ENCODE data around the gene CHID1.

Gene CHID1

DNA sequence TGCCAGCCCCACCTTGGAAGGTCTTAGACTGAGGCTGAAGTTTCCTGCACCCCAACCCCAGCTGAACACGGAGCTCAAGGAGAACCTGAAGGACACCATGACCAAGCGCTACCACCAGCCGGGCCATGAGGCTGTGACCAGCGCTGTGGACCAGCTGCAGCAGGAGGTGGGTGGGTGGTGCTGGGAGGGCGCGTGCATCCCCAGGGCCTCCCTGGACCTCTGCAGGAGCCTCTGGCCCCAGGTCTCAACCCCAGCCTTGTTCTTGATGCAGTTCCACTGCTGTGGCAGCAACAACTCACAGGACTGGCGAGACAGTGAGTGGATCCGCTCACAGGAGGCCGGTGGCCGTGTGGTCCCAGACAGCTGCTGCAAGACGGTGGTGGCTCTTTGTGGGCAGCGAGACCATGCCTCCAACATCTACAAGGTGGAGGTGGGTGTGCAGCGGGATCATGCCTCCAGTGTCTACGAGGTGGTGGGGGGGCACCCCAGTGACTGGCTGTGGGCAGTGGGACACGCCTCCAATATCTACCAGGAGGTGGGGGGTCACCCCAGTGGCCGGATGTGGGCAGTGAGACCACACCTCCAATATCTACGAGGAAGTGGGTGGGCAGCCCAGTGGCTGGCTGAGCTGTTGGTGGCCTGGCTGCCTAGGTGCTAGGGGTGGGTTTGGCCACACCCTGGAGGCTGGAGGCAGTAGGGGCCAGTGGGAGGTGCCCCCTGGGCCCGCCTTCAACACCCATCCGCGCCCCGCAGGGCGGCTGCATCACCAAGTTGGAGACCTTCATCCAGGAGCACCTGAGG, 73.2 kb downstream of the CHID1 start:
- peaks cover 24% of the 10 kb centered on the region for H3K27me3 ChIP-seq (ENCODE audit: control insufficient read depth, low read length)
- H3F3A ChIP-seq (ENCODE audit: control insufficient read depth, insufficient read depth): no peaks in the 10 kb centered on the region
- TF ChIP-seq EZH2phosphoT487 (IDR thresholded peaks at IDR 0.05; ENCODE audit: borderline replicate concordance, low read length): no peak
- TF ChIP-seq, protein P1, sequence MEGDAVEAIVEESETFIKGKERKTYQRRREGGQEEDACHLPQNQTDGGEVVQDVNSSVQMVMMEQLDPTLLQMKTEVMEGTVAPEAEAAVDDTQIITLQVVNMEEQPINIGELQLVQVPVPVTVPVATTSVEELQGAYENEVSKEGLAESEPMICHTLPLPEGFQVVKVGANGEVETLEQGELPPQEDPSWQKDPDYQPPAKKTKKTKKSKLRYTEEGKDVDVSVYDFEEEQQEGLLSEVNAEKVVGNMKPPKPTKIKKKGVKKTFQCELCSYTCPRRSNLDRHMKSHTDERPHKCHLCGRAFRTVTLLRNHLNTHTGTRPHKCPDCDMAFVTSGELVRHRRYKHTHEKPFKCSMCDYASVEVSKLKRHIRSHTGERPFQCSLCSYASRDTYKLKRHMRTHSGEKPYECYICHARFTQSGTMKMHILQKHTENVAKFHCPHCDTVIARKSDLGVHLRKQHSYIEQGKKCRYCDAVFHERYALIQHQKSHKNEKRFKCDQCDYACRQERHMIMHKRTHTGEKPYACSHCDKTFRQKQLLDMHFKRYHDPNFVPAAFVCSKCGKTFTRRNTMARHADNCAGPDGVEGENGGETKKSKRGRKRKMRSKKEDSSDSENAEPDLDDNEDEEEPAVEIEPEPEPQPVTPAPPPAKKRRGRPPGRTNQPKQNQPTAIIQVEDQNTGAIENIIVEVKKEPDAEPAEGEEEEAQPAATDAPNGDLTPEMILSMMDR (IDR thresholded peaks at IDR 0.05; ENCODE audit: low read depth, low read length, poor library complexity, severe bottlenecking): no peak
- H3K27ac ChIP-seq (ENCODE audit: low read depth, low read length): no peak overlapping the region
- no peaks in the 10 kb centered on the region for H3K9me3 ChIP-seq (ENCODE audit: control insufficient read depth, insufficient read depth, low read length)
- H3K4me3 ChIP-seq (ENCODE audit: low read length): no peak overlapping the region
- no peaks in the 10 kb centered on the region for H3K9me2 ChIP-seq (replicated peaks; ENCODE audit: control insufficient read depth, low read length)
- peaks cover 41% of the 10 kb centered on the region for H3K36me3 ChIP-seq (ENCODE audit: control insufficient read depth, low read length)
- H4K20me1 ChIP-seq (ENCODE audit: control insufficient read depth, insufficient read depth, low read depth, low read length): peaks cover 14% of the 10 kb centered on the region
- H3K4me1 ChIP-seq (ENCODE audit: control insufficient read depth, low read length): peaks cover 16% of the 10 kb centered on the region
- H3K4me2 ChIP-seq (ENCODE audit: low read length): no peak overlapping the region
- peaks cover 25% of the 10 kb centered on the region for H3K79me2 ChIP-seq (ENCODE audit: control insufficient read depth, low read length)

DNA sequence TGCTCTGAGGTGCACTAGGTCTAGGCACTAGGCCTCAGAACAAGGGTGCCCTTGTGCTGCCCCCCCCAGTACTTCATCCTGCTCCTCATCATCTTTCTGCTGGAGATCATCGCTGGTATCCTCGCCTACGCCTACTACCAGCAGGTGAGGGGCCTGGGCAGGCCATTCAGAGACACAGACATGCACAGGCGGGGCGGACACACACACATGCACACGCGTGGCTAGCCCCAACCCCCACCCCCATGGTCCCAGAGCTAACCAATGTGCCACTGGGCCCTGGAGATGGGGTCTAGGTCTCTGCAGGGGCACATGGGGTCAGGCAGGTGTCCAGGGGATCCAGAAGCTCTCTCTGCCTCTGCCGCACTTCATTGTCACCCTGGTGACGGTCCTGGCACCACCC, 73.9 kb downstream of the CHID1 start:
- Histone ChIP-seq H3K27me3 (ENCODE audit: control insufficient read depth, low read length) (peaks cover 31% of the 10 kb centered on the region), H3K4me2 (ENCODE audit: low read length) (no peak overlapping the region), H3K36me3 (ENCODE audit: control insufficient read depth, low read length) (peaks cover 37% of the 10 kb centered on the region), H4K20me1 (ENCODE audit: control insufficient read depth, insufficient read depth, low read depth, low read length) (peaks cover 14% of the 10 kb centered on the region), H3K4me3 (ENCODE audit: low read length) (no peak overlapping the region), H3K4me1 (ENCODE audit: control insufficient read depth, low read length) (peaks cover 18% of the 10 kb centered on the region), H3F3A (ENCODE audit: control insufficient read depth, insufficient read depth) (no peaks in the 10 kb centered on the region), H3K79me2 (ENCODE audit: control insufficient read depth, low read length) (peaks cover 19% of the 10 kb centered on the region), H3K27ac (ENCODE audit: low read depth, low read length) (no peak overlapping the region), H3K9me3 (ENCODE audit: control insufficient read depth, insufficient read depth, low read length) (no peaks in the 10 kb centered on the region), H3K9me2 (replicated peaks; ENCODE audit: control insufficient read depth, low read length) (no peaks in the 10 kb centered on the region)
- TF ChIP-seq EZH2phosphoT487 (IDR thresholded peaks at IDR 0.05; ENCODE audit: borderline replicate concordance, low read length): no peak
- TF ChIP-seq, protein P1 (IDR thresholded peaks at IDR 0.05; ENCODE audit: low read depth, low read length, poor library complexity, severe bottlenecking): no peak

DNA sequence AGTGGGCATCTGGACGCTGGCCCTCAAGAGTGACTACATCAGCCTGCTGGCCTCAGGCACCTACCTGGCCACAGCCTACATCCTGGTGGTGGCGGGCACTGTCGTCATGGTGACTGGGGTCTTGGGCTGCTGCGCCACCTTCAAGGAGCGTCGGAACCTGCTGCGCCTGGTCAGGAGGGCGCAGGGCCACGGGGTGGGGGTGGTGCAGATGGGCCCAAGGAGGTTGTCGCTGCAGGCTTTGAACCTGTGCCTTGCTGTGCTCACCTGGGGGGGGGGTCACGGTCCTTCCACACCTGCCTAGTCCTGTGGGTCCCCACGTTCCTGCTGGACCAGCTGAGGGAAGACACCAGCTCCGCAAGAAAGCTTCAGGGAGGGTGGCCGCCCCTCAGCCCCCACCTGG, 74.3 kb downstream of the CHID1 start:
- Histone ChIP-seq H3K4me1 (ENCODE audit: control insufficient read depth, low read length) (peaks cover 18% of the 10 kb centered on the region), H3K9me3 (ENCODE audit: control insufficient read depth, insufficient read depth, low read length) (no peaks in the 10 kb centered on the region), H3K4me2 (ENCODE audit: low read length) (no peak overlapping the region), H3K27me3 (ENCODE audit: control insufficient read depth, low read length) (peaks cover 36% of the 10 kb centered on the region), H3K36me3 (ENCODE audit: control insufficient read depth, low read length) (peaks cover 37% of the 10 kb centered on the region), H3K27ac (ENCODE audit: low read depth, low read length) (no peak overlapping the region), H4K20me1 (ENCODE audit: control insufficient read depth, insufficient read depth, low read depth, low read length) (peaks cover 13% of the 10 kb centered on the region), H3K79me2 (ENCODE audit: control insufficient read depth, low read length) (peaks cover 14% of the 10 kb centered on the region), H3F3A (ENCODE audit: control insufficient read depth, insufficient read depth) (no peaks in the 10 kb centered on the region), H3K4me3 (ENCODE audit: low read length) (no peak overlapping the region), H3K9me2 (replicated peaks; ENCODE audit: control insufficient read depth, low read length) (no peaks in the 10 kb centered on the region)
- TF ChIP-seq, protein P1 (IDR thresholded peaks at IDR 0.05; ENCODE audit: low read depth, low read length, poor library complexity, severe bottlenecking): no peak
- TF ChIP-seq EZH2phosphoT487 (IDR thresholded peaks at IDR 0.05; ENCODE audit: borderline replicate concordance, low read length): no peak
